ENCODE results near the gene TH. TPM values are rescaled to one million over a fixed set of nuclear protein-coding genes. Genes with fewer than 3 reads are reported as not detected.

TH gene
- total and polyA plus RNA-seq, 9 of the 15 experiments (the other 6 are each of a cell fraction or from before 2014, with no cell fraction given): not detected

DNA sequence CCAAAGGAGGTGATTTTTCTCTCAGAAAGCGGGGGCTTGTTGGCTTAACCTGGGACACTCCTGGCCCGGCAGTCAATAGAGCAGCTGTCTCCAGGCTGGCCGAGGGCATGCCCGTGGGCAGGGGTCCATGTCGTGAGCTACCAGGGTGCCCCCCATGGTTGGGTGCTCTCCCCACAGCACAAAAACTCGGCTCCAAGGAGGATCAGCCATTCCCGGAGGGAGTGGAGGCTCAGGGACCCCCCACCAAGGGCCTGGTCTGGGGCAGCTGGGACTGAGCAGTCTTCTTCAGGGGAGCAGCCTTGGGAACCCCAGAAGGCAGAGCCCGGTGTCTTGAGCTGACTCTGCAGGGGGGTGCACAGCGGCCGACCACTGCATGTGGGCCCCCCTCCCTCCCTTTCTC is 20.8 kb upstream of the TH start:
- in situ Hi-C loops (cut with MboI) (no loop called here), intact Hi-C loops (cut with micrococcal nuclease) (loop anchor here (10.0 kb wide), 1 partner anchor 342 kb away; no protein-coding TSS in a partner anchor)
- peaks cover 2 to 60% of the 10 kb centered on the region in 2 experiments; a peak in 3 of 5 replicates for H3K4me1 ChIP-seq (replicated peaks in 1 of 2; ENCODE audit: control insufficient read depth in 2 of 2, insufficient read depth in 2 of 2, low read length in 2 of 2)
- H3K36me3 ChIP-seq (ENCODE audit: control insufficient read depth, insufficient read depth, low read length): no peaks in the 10 kb centered on the region
- no TSS peak for BruUV-seq (replicated peaks)
- no peak overlapping the region for H3K4me3 ChIP-seq
- no peak overlapping the region for H3K9ac ChIP-seq (ENCODE audit: insufficient read depth in 1 of 2, low read depth in 2 of 2, low read length in 2 of 2)
- ATAC-seq: no peak
- no peak overlapping the region for H3K27ac ChIP-seq (ENCODE audit: extremely low read depth, low read depth, low read length)
- FAIRE-seq: no peak
- peaks cover 10% of the 10 kb centered on the region for H4K20me1 ChIP-seq (replicated peaks; ENCODE audit: control insufficient read depth, insufficient read depth, low read length)
- ChIA-PET POLR2A (interaction anchor here (0.7 kb wide), 2 partner anchors 14 to 244 kb away, joined by 3 to 4 read pairs; no protein-coding TSS in a partner anchor), CTCF (ENCODE audit: low intra/inter-chr PET ratio) (no interaction called here)
- no peaks in the 10 kb centered on the region for H3K79me2 ChIP-seq (ENCODE audit: control insufficient read depth, insufficient read depth, low read length)
- H3K9me1 ChIP-seq (ENCODE audit: control insufficient read depth, insufficient read depth, low read length): no peaks in the 10 kb centered on the region
- WGBS (ENCODE audit: insufficient coverage, low coverage, missing lambda C conversion rate): 7% methylated on average over 9 of the region's 10 CpGs
- no peak overlapping the region for H3K4me2 ChIP-seq (ENCODE audit: insufficient read depth, low read length)
- H3K27me3 ChIP-seq (ENCODE audit: control insufficient read depth in 2 of 2, insufficient read depth in 2 of 2, low read length in 2 of 2): peaks cover 14 to 51% of the 10 kb centered on the region in 2 experiments; a peak in 4 of 5 replicates
- TF ChIP-seq ZFPM2 (CRISPR knock-in tag; IDR thresholded peaks at IDR 0.05) (no peak), SP2 (IDR thresholded peaks at IDR 0.05; ENCODE audit: extremely low read depth, low read depth, low read length, poor library complexity, severe bottlenecking) (no peak)
- TF ChIP-seq, protein P1, sequence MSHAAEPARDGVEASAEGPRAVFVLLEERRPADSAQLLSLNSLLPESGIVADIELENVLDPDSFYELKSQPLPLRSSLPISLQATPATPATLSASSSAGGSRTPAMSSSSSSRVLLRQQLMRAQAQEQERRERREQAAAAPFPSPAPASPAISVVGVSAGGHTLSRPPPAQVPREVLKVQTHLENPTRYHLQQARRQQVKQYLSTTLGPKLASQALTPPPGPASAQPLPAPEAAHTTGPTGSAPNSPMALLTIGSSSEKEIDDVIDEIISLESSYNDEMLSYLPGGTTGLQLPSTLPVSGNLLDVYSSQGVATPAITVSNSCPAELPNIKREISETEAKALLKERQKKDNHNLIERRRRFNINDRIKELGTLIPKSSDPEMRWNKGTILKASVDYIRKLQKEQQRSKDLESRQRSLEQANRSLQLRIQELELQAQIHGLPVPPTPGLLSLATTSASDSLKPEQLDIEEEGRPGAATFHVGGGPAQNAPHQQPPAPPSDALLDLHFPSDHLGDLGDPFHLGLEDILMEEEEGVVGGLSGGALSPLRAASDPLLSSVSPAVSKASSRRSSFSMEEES (CRISPR knock-in tag; IDR thresholded peaks at IDR 0.05): no peak
- DNase-seq (ENCODE audit: extremely low read depth in 1 of 4, low spot score in 3 of 4): no peak
- no peak overlapping the region for H2AFZ ChIP-seq (ENCODE audit: low read depth, low read length)
- no peaks in the 10 kb centered on the region for H3K9me3 ChIP-seq (replicated peaks; ENCODE audit: control insufficient read depth, insufficient read depth, low read depth, low read length)

DNA sequence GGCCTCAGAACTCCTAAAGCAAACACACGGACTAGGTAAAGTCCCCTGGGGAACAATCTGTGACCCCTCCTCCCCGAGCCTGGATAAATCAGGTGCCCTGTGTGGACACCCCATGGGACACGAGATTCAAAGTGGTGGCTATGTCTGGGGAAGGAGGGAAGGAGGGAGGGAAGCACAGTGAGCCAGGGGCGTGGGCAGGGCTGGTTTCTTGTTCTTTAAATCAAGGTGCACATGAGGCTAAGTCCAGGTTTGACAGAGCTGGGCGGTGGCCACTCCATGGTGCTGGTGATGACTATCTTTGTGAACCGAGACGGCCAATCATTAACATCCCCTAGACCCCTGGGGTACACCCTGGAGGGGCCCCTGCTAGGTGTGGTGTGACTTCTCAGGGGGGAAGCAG is 20.3 kb upstream of the TH start:
- ChIA-PET CTCF (ENCODE audit: low intra/inter-chr PET ratio) (no interaction called here), POLR2A (no interaction called here)
- peaks cover 14 to 56% of the 10 kb centered on the region in 2 experiments; a peak in 4 of 5 replicates for H3K27me3 ChIP-seq (ENCODE audit: control insufficient read depth in 2 of 2, insufficient read depth in 2 of 2, low read length in 2 of 2)
- no peak overlapping the region for H3K27ac ChIP-seq (ENCODE audit: extremely low read depth, low read depth, low read length)
- DNase-seq (ENCODE audit: extremely low read depth in 1 of 4, low spot score in 3 of 4): no peak
- H3K9me3 ChIP-seq (replicated peaks; ENCODE audit: control insufficient read depth, insufficient read depth, low read depth, low read length): no peaks in the 10 kb centered on the region
- H3K4me2 ChIP-seq (ENCODE audit: insufficient read depth, low read length): no peak overlapping the region
- no peak for FAIRE-seq
- peaks cover 4% of the 10 kb centered on the region for H3K9me1 ChIP-seq (ENCODE audit: control insufficient read depth, insufficient read depth, low read length)
- H2AFZ ChIP-seq (ENCODE audit: low read depth, low read length): no peak overlapping the region
- peaks cover 14% of the 10 kb centered on the region for H4K20me1 ChIP-seq (replicated peaks; ENCODE audit: control insufficient read depth, insufficient read depth, low read length)
- under 1% methylated on average over 7 of the region's 7 CpGs for WGBS (ENCODE audit: insufficient coverage, low coverage, missing lambda C conversion rate)
- BruUV-seq (replicated peaks): no TSS peak
- ATAC-seq: no peak
- no peak overlapping the region for H3K9ac ChIP-seq (ENCODE audit: insufficient read depth in 1 of 2, low read depth in 2 of 2, low read length in 2 of 2)
- no peaks in the 10 kb centered on the region for H3K36me3 ChIP-seq (ENCODE audit: control insufficient read depth, insufficient read depth, low read length)
- intact Hi-C loops (cut with micrococcal nuclease) (loop anchor here (10.0 kb wide), 1 partner anchor 343 kb away; no protein-coding TSS in a partner anchor), in situ Hi-C loops (cut with MboI) (no loop called here)
- H3K4me1 ChIP-seq (replicated peaks in 1 of 2; ENCODE audit: control insufficient read depth in 2 of 2, insufficient read depth in 2 of 2, low read length in 2 of 2): peaks cover 2 to 56% of the 10 kb centered on the region in 2 experiments; a peak in 3 of 5 replicates
- H3K79me2 ChIP-seq (ENCODE audit: control insufficient read depth, insufficient read depth, low read length): no peaks in the 10 kb centered on the region
- H3K4me3 ChIP-seq: no peak overlapping the region
- no peak for TF ChIP-seq C11orf30 (IDR thresholded peaks at IDR 0.05; ENCODE audit: low read depth)
- TF ChIP-seq, protein P2, sequence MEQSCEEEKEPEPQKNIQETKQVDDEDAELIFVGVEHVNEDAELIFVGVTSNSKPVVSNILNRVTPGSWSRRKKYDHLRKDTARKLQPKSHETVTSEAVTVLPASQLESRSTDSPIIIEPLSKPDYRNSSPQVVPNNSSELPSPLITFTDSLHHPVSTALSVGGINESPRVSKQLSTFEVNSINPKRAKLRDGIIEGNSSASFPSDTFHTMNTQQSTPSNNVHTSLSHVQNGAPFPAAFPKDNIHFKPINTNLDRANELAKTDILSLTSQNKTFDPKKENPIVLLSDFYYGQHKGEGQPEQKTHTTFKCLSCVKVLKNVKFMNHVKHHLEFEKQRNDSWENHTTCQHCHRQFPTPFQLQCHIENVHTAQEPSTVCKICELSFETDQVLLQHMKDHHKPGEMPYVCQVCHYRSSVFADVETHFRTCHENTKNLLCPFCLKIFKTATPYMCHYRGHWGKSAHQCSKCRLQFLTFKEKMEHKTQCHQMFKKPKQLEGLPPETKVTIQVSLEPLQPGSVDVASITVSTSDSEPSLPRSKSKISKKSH (CRISPR knock-in tag; IDR thresholded peaks at IDR 0.05): no peak
- no peak for TF ChIP-seq SAFB (IDR thresholded peaks at IDR 0.05; ENCODE audit: borderline replicate concordance, low read depth, low read length)

Measured in K562 (cell line).